Measurements from ENCODE around the gene TTC13.

TTC13 gene

DNA sequence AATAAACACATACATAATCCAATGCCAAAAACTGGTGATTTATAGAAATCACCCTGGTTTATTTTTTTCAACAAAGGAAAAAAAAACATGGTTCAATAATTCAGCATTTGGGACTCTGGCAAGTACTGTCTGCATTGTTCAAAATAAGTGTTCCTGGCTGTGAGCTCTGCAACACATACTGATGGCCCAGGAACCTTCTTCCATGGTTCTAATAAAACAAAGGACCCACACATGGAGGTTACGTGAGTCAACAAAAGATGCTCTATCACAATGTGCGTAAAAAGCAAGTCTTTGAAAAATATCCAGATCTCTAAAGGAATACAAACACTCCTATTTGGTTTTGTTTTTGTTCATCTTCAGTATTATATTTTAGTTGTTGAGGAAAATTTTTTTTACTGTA is 72.4 kb downstream of the TTC13 start:
- DNase-seq (ENCODE audit: low spot score): no peak

DNA sequence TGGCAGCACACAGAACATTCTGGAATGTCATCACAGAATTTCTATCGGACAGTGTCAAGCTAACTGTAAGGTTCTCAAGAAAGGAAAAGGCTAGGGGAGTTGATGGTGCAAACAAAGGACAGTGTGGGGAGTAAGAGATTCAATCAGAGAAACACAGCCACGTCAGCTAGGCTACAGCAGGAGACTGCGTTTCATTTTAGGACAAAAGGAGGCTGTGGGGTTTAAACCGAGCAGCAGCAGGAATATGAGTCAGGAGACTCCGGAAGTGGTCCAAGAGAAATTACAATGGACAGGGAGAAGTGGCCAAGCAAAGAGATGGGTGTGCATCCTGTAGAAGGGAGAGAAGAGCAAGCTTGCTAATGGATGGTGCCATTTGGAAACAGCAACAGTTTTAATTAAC is 72.9 kb downstream of the TTC13 start:
- no peak for DNase-seq (ENCODE audit: low spot score)

DNA sequence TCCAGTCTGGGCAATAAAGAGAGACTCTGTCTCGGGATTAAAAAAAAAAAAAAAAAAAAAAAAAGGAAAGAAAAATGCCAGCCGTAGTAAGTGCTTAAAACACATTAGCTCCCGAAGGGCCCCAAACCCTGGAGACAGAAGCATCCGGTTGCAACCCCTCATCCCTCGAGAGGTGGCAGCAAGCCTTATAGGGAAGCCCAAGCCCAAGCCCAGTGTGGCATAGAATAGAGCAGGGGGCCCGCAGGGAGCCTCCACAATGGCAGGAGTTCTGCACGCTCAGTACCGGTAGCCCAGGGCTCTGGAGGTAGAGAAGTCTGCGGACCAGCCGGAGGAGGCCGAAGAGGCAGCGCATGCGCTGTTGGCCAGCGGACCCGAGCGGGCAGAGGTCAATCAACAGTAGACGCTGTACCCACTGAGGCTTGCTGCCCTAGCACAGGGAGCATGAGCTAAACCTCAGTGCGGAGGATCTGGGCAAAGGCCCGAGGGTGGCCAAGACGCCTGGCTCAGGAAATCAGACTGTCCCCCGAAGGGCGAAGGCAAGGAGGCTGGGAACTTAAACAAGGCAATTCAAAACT is 76.2 kb downstream of the TTC13 start:
- DNase-seq (ENCODE audit: low spot score): no peak

DNA sequence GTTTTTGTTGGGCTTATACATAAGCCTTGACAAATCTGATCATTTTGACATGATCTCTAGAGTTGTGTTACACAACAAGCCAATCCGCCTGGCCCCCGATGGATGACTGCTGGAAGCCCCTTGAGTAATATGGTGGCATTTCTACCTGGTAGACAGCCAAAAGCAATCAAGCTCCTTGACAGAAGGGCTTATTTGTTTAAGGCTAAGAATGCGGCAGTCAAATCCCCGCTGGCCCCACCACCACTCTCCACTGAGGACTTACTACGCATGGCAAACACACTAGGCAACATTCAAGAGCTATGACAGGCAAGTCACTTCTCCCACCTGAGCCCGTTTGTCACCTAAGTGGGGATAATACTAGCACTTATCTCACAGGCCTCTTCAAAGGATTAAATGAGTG is 77.0 kb downstream of the TTC13 start:
- DNase-seq (ENCODE audit: low spot score): no peak

DNA sequence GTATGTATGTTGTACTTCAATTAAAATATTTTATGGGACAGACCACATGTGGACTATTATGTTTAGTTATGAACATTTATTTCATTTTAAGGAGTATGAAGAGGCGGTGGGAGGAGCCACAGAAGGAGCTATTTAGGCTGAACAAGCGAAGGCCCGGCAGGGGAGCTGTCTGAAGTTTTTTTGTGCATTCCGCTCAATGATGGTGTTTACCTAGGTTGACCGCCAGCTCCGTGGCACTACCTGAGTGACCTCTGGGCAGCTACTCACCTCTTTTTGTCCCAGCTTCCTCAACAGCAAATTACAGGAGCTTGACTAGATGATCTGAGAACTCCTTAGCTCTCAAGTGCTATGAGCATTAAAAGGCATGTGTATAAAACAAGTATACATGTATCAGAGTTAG is 77.7 kb downstream of the TTC13 start:
- no peak for DNase-seq (ENCODE audit: low spot score)

DNA sequence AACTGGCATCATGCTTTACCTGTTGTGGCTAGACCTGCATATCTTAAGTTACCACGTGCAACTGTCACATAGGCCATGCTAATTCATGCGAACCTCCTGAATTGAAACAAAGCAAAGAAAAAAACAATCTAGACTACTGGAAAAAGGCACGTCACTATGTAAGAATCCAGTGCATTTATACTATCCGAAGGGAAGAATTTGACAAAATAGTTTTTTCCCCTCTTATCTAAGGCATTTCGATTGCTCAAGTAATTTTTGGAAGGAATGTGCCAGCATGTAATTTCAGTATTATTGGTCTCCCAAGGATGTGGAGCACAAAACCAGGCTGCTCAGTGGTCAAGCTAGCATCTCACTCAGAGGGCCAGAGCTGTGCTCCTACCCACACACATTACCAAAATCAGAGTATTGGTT is 78.8 kb downstream of the TTC13 start:
- DNase-seq (ENCODE audit: low spot score): no peak

DNA sequence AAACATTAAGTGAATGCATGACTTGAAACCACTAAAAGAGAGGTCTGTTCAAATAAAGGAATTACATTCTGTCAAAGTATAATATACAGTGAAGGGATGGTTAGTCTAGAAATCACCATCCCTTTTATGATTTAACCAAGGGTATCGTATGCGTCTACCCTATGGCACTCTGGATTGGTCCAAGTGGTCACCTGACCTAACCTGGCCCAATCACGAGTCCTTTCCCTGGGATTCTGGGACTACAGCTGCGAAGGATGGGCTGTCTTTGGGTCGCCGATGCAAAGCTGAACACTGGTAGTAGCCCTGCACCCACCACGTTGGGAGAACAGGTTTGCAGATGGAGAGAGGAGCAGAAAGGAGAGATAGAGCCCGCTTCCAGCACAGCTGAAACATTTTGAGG is 79.9 kb downstream of the TTC13 start:
- DNase-seq (ENCODE audit: low spot score): no peak

DNA sequence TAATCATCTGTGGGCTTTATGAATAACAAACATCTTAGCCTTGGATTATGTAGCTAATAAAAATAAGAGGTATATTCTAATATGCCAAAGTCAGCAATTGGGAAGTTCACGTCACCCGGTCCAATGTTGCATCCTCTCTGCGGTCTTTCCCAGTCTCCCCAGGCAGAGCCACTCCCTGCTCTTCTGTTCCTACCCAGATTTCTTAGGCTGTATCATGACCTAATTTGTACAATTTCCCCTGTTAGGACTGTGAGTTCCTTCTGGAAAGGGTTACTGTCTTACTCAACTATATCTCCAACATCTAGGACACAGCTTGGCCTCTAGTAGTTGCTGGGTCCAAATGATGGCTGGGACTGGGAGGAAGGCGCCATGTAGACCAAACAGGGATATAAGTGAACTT is 80.5 kb downstream of the TTC13 start:
- no peak for DNase-seq (ENCODE audit: low spot score)

DNA sequence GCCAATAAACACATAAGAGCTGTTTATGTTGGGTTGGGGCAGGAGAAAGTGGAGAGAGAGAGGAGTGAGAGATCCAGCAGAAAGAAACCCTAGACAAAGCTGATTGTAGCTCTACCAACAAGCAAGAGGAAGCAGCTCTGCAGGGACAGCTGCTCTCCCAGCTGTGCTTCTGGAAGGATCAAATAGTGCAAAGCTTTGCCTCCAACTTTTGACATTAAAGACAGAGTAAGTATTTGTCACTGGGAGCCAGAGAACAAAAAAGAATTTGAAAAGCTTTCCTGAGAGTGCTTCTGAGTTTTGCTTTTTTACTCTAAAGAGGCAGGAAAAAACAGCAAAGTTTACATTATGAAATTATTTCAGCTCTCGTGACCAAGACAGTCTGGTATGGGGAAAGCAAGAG is 81.9 kb downstream of the TTC13 start:
- DNase-seq (ENCODE audit: low spot score): no peak

DNA sequence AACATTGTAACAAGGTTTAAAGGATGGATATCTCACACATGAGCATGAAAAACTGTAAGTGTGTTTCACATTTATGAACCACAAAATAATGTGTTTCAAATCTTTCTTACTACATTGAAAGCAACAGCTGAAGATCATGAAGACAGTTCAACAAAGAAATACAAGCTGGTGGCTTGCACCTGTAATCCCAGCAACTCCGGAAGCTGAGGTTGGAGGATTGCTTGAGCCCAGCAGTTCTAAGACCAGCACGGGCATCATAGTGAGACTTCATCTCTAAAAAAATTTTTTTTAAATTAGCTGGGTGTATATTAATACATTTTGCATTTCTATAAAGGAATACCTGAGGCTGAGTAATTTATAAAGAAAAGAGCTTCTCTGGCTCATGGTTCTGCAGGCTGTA is 83.2 kb downstream of the TTC13 start:
- DNase-seq (ENCODE audit: low spot score): no peak

DNA sequence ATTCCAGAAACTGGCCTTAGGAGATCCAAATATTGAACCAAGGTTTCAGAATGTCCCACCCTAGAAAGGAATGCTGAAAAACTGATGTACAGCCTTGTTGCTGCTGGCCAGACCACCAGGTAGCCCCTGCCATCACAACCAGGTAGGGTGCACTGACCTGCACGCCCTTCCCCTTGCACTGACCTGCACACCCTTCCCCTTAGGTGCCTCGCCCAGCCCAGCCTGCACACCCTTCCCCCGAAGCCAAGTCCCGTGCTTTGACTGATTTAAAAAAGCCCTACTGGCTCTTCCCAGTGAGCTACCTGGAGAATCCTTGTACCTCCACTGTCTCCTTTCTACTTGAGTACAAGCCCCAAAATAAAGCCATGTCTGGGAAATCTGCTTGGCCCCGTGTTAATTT is 84.0 kb downstream of the TTC13 start:
- DNase-seq (ENCODE audit: low spot score): no peak

DNA sequence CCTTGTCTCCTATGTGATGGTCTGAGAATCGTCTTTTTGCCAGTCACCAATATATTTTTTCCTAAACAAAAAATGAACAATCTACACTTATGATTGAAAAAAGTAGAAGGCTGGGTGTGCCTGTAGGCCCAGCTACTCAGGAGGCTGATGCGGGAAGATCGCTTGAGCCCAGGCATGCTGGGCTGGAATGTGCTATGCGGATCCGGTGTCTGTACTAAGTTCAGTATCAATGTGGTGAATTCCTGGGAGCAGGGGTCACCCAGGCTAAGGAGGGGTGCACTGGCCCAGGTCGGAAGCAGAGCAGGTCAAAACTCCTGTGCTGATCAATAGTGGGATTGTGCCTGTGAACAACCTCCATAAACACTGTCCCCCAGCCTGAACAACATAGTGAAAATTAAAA is 84.6 kb downstream of the TTC13 start:
- no peak for DNase-seq (ENCODE audit: low spot score)

DNA sequence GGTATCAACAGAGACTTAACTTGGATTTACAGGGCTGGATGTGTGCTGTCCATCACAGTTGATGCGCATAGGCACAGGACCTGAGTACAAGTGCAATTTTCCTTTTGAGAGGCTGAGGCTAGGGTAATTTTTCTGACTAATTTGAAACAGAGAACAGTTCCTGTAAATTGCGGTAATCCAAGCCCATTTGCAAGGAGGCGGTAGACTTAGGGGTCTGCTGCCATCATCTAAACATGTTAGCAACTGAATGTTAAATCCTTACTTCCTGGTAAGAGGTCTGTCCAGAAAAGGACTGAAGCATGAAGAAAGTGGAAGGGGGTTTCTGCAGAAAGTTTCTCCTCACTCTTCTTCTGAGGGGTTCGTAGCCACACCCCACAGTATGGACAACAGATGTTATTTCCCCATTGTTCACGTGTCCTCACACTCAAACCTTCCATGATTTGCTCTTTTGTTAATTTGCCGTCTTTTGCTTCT is 86.6 kb downstream of the TTC13 start:
- no peak for DNase-seq (ENCODE audit: low spot score)

DNA sequence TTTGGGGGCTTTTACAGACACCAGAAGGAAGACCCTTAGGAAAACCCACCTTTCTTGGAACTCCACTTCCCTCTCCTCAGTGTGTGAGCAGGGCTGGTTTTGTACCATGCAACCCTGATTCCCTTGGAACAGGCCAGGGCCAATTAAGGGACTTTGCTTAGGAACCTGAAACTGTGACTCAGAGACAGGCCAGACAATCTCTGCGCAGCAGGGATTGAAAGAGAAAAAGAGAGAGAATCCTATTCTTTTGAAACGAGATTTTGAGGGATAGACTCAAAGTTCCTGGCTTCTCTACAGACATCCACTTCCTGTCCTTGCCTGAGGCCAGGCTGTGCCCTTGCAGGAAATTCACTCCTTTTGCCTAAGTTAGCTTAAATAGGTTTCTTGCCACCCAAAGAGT is 87.2 kb downstream of the TTC13 start:
- DNase-seq (ENCODE audit: low spot score): no peak

DNA sequence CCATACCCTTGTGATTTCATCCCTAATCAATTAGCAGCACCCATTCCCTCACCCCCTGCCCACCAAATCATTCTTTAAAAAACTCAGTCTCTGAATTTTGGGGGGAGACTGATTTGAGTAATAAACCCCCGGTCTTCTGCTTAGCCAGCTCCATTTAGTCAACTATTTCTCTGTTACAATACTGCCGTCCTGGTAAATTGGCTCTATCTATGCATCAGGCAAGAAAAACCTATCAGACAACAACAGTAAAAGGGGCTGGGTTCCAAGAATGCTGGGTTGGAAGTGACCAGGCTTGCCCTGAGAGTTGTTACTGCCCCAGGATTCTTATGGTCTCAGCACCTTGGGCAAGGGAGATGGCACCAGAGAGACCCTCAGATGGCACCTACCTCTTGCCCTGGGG is 94.0 kb downstream of the TTC13 start:
- DNase-seq (ENCODE audit: low spot score): no peak

DNA sequence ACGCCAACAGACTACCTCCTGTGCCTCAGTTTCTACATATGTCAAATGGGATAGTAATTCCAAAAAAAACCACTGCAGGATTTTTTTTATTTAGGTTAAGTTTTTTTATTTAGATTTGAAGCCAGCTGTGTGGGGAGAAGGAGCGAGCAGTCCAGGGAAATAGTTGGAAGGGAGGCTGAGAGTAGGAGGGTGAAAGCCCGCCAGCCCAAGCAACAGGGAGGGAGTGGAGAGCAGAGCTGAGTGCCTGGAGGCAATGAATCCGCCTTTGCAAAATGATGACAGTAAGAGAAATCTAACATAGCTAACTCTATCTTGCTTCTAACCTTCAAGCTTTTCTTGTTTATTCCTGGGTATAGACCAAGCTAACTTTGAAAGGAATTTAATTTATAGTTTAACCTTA is 94.7 kb downstream of the TTC13 start:
- no peak for DNase-seq (ENCODE audit: low spot score)

DNA sequence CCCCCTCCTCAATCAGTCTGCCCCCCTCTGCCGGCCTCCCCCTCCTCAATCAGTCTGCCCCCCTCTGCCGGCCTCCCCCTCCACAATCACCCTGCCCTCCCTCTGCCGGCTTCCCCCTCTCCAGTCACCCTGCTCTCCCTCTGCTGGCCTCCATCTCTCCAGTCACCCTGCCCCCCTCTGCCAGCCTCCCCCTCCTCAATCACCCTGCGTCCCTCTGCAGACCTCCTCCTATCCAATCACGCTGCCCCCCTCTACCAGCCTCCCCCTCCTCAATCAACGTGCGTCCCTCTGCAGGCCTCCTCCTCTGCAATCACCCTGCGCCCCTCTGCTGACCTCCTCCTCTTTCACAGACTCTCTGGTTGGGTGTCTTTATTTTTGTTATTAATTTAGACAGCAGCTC is 98.9 kb downstream of the TTC13 start:
- peak; percentile 35 for DNase-seq (ENCODE audit: low spot score)

DNA sequence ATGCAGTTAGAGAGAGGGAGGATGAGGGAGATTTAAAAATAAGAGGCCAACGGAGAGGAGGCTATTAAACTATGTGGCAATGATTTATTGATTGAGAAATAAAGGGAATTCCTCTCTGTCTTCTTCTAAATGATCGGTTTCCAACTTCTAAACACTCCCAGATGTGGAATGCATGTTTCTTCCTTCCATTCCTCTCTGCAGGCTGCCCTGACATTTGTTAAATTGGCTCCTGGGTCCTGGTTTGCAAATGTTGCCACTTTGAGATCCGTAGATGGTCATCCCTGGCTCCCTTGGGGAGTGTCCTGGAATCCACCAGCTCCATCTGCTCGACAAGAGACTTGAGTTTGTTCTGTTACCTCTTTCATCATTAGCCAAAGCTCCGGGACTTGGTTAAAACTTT is 100.1 kb downstream of the TTC13 start:
- no peak for DNase-seq (ENCODE audit: low spot score)

DNA sequence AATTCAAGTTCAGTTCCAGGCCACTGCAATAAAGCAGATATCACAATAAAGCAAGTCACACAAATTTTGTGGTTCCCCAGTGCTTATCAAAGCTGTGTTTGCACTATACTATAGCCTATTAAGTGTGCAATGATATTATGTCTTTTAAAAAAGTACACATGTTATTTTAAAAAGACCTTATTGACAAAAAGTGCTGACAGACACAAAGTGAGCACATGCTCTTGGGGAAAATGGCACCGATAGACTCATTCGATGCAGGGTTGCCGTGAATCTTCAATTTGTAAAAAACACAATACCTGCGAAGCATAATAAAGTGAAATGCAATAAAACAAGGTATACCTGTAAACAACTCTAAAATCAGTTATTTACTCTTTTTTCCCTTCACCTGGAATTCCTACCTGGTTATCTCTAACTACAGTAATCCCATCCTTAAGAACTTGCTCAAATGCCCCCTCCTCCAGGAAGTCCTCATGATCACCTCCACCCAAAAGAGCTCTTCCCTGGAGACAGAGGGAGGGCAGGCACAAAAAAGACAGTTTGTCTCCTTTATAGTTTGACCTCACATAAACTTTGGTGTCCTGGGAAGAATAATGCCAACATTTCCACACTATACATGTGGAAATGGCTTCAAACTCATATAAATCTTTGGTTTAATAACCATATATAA is 100.6 kb downstream of the TTC13 start:
- DNase-seq (ENCODE audit: low spot score): no peak

DNA sequence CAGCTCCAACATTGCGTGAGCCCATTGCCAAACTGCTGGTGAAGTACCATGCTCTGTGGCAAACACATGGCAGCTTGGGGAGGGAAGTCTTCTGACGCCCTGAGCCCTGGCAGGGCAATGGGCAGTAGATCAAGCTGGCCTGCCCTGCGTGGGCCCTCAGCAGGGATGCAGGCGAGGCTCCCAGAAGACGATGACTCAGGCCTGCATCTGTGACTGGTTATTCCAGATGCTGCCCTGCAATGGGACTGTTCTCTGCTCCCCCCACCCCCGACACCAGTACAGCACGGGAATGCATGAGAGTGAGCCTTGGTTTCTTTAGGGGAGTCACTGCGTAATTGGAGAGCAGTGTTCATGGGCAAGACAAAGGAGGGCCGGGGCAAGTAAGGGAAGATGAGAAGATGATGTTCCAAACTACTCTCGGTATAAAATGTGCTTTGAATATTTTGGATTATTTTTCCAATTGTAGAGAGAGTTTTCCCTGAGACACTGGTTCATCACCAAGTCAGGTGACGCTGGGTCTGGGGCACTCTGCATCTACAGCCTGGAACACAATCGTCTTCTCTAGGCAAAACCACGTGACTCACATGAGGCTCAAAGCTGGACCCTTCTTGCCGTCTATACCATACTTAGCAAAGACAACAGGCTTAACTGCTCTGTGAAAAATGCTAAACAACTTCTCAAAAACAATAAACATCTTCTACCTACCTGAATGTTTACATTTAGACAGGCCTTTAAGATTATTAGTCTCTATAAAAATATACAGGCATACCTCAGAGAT is 101.3 kb downstream of the TTC13 start:
- no peak for DNase-seq (ENCODE audit: low spot score)

DNA sequence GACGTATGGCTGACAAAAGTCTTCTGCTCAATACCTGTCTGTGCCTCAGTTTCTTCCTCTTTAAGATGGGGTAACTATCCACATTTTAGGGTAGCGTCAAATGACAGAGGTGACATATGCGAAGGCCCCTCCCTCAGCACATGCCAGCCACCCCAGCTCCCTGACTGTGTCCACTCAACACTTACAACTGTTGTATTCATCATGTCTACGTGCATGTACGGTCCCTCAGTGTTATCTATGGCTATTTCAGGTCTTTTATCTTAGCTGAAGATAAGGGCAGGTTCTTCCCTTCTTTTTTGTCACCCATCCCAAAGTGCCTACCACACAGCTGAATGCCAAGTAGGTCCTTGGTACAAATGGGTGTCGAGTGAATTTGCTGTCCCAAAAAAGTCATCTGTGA is 102.0 kb downstream of the TTC13 start:
- no peak for DNase-seq (ENCODE audit: low spot score)

DNA sequence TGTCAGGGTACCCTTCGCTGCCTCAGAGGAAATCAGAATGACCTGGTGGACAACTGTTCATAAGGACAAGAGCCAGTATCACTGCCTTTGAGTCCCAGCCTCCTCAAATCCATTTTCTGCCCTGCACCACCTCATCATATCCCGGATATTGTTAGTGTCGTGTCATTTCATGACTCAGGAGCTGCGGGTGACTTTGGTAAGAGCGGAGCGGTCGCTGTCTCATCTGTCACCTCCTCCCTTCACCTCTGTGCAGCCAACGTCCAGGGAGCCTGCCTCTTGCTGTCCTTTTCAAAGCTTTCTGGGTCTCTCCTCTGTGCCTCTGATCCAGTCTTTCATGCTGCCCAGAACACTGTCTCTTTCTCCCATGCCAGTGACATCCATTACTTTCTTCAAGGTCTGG is 103.3 kb downstream of the TTC13 start:
- DNase-seq (ENCODE audit: low spot score): no peak

DNA sequence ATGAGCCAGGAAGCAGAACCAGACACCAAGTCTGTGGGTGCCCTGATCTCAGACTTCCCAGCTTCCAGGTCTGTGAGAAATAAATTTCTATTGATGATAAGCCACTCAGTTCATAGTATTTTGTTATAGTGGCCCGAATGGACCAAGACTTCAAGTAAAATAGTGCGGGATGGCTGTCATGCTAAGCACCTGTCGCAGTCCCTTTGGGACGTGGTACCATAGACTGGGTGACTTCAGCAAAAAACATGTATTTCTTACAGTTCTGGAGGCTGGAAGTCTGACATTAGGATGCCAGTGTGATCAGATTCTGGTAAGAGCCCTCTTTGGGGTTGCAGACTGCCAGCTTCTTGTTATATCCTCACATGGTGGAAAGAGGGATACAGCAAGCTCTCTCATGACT is 107.7 kb downstream of the TTC13 start:
- DNase-seq (ENCODE audit: low spot score): no peak
